Suprapubic skin (tissue), 4 donors: Measurements from ENCODE around the gene ST6GALNAC6. TPM values are rescaled to one million over a fixed set of nuclear protein-coding genes. Genes with fewer than 3 reads are reported as not detected.

Experiments used
- DNase-seq, 2 donors: peaks; one replicate each; pipeline ENCODE4 v3.0.0-alpha.2; 2019; ENCODE audit warnings: low spot score in 2 of 2
- H3K27ac ChIP-seq: fragments of 200-600 bp; sonication (generic); one replicate; pipeline ENCODE4 v1.5.1; 2019
- H3K27me3 ChIP-seq: fragments of 200-600 bp; sonication (generic); one replicate; pipeline ENCODE4 v1.5.1; 2019
- H3K36me3 ChIP-seq: fragments of 200-600 bp; sonication (generic); one replicate; pipeline ENCODE4 v1.5.1; 2019
- H3K4me1 ChIP-seq: fragments of 200-600 bp; sonication (generic); one replicate; pipeline ENCODE4 v1.5.1; 2019
- H3K4me3 ChIP-seq: fragments of 200-600 bp; sonication (generic); one replicate; pipeline ENCODE4 v1.5.1; 2019; ENCODE audit warnings: mild to moderate bottlenecking
- H3K9me3 ChIP-seq: fragments of 200-600 bp; sonication (generic); one replicate; pipeline ENCODE4 v1.5.1; 2019
- CTCF ChIP-seq, 2 donors: fragments of 200-600 bp in 1 of 2; fragments of 450-650 bp in 1 of 2; sonication (generic) in 1 of 2; IDR thresholded peaks; one replicate each; pipeline ENCODE4 v1.5.1; 2016 to 2019; ENCODE audit warnings: antibody characterized with exemption in 2 of 2, mild to moderate bottlenecking in 1 of 2, moderate library complexity in 1 of 2
- EP300 ChIP-seq: sonication (generic); formaldehyde crosslinking; IDR thresholded peaks from one replicate; pipeline ENCODE4 v1.6.1; 2017; ENCODE audit warnings: antibody characterized with exemption
- POLR2A ChIP-seq, 2 donors: fragments of 450-650 bp; IDR thresholded peaks; one replicate each; pipeline ENCODE4 v1.6.1; 2017; ENCODE audit warnings: antibody characterized with exemption in 2 of 2, mild to moderate bottlenecking in 2 of 2, moderate library complexity in 2 of 2
- POLR2AphosphoS5 ChIP-seq, 3 donors: sonication (generic); formaldehyde crosslinking; IDR thresholded peaks; one replicate each; pipeline ENCODE4 v1.6.1; 2017; ENCODE audit warnings: antibody characterized with exemption in 3 of 3
- WGBS: methylation state at CpG from one replicate; pipeline ENCODE4 v1.1.5; 2018; 5-methylcytosine and 5-hydroxymethylcytosine counted together
- total RNA-seq, 4 donors: library from RNA; depleted of rRNA; stranded (reverse); fragments of >200 nt; gene quantifications; one replicate each; pipeline ENCODE4 v1.1.0, GENCODE V29; 2016

The ST6GALNAC6 gene
- total RNA-seq, 4 donors from 2014 or later = 41.6 to 50.5 (median 47.0) TPM

- Histone ChIP-seq H3K9me3 (no peaks in the 10 kb centered on the region), H3K36me3 (no peaks in the 10 kb centered on the region), H3K27ac (no peak overlapping the region), H3K27me3 (peaks cover 3% of the 10 kb centered on the region), H3K4me1 (peaks cover 52% of the 10 kb centered on the region), H3K4me3 (peak overlapping the region; percentile 45)
- 33% methylated on average over 5 of the region's 24 CpGs for WGBS
- TF ChIP-seq POLR2AphosphoS5 (IDR thresholded peaks at IDR 0.05) (no peak), CTCF (IDR thresholded peaks at IDR 0.05) (no peak), POLR2A (IDR thresholded peaks at IDR 0.05) (no peak), EP300 (no peak)
- DNase-seq = no peak
These were observed 28.7 kb upstream of the ST6GALNAC6 start for GRCh38 chr9:127927988-127928675.

- H3K27me3 ChIP-seq = peaks cover 3% of the 10 kb centered on the region
- no peak for DNase-seq
- TF ChIP-seq POLR2AphosphoS5 (IDR thresholded peaks at IDR 0.05) = no peak
- TF ChIP-seq POLR2A (IDR thresholded peaks at IDR 0.05) = no peak
- TF ChIP-seq CTCF (IDR thresholded peaks at IDR 0.05) = no peak
- TF ChIP-seq EP300 = no peak
These were observed 28.0 kb upstream of the ST6GALNAC6 start for GRCh38 chr9:127927201-127927987.

GRCh38 chr9:127926906-127927200, 27.4 kb upstream of the ST6GALNAC6 start:
- Histone ChIP-seq H3K4me1 (peaks cover 55% of the 10 kb centered on the region), H3K4me3 (peak overlapping the region; percentile 45), H3K27ac (no peak overlapping the region), H3K27me3 (peaks cover 3% of the 10 kb centered on the region), H3K36me3 (no peaks in the 10 kb centered on the region), H3K9me3 (no peaks in the 10 kb centered on the region)
- TF ChIP-seq POLR2AphosphoS5 (IDR thresholded peaks at IDR 0.05) (no peak), CTCF (IDR thresholded peaks at IDR 0.05) (no peak), POLR2A (IDR thresholded peaks at IDR 0.05) (no peak), EP300 (no peak)
- no peak for DNase-seq
- WGBS = 6% methylated on average over 12 of the region's 19 CpGs

More at GRCh38 chr9:127927201-127927987, 28.0 kb upstream of the ST6GALNAC6 start:
- Histone ChIP-seq H3K4me1 (peaks cover 52% of the 10 kb centered on the region), H3K36me3 (no peaks in the 10 kb centered on the region), H3K27ac (no peak overlapping the region), H3K9me3 (no peaks in the 10 kb centered on the region), H3K4me3 (peak overlapping the region; percentile 45)
- WGBS = 7% methylated on average over 11 of the region's 56 CpGs

GRCh38 chr9:127925959-127926905, 26.8 kb upstream of the ST6GALNAC6 start:
- WGBS = 91% methylated on average over 7 of the region's 14 CpGs

More at GRCh38 chr9:127925959-127926905, 26.8 kb upstream of the ST6GALNAC6 start:
- no peaks in the 10 kb centered on the region for H3K9me3 ChIP-seq
- H3K36me3 ChIP-seq = no peaks in the 10 kb centered on the region
- DNase-seq = no peak
- peak overlapping the region; percentile 45 for H3K4me3 ChIP-seq
- peaks cover 3% of the 10 kb centered on the region for H3K27me3 ChIP-seq
- TF ChIP-seq EP300 (no peak), POLR2AphosphoS5 (IDR thresholded peaks at IDR 0.05) (no peak), POLR2A (IDR thresholded peaks at IDR 0.05) (no peak), CTCF (IDR thresholded peaks at IDR 0.05) (no peak)
- no peak overlapping the region for H3K27ac ChIP-seq
- H3K4me1 ChIP-seq = peaks cover 55% of the 10 kb centered on the region
